SIG-M5 treated with dmso at 0.1 percent for 504 hours (cell line): ENCODE measurements around the gene TUBB6.

ENCODE experiments used
- DNase-seq: peaks from one replicate; lab custom pipeline; 2025; ENCODE audit not compliant: unreplicated experiment; lab: John Stamatoyannopoulos, UW

The TUBB6 gene

DNA sequence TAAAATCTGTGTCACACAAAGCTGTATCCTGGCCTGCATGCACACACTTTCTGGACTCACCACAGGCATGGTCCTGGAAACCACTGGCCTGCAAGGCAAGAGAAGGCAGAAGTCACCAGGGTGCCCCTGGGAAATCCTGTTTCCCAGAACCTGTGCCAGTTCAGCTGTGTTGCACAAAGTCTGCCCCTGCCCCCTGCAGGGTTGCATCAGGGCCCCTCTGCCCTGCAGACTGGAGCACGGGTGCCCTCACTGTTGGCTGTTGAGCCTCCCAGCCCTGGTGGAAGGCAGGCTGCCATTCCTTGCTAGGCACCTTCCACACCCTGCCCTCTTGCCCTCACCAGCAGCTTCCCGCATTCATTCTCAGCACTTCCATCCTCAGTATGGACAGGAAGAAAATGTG is 18.0 kb upstream of the TUBB6 start:
- DNase-seq: no peak

DNA sequence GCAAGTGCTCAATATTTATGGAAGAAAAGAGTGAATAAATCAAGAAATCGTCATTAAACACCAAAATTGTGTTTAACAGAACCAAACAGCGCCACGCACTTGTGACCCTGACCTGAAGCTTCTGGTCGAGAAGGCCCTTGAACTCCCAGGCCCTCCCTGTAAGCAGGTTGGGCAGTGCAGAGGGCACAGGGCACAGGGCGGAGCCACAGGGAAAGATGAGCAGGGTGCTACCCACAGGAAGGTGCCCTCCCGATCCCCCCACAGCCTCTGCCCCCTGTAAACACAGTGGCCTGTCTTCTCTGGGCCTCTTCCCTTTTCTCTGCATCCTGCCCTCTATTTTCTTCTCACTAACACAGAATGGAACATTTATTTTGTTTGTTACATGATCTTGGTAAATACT is 16.9 kb upstream of the TUBB6 start:
- no peak for DNase-seq

DNA sequence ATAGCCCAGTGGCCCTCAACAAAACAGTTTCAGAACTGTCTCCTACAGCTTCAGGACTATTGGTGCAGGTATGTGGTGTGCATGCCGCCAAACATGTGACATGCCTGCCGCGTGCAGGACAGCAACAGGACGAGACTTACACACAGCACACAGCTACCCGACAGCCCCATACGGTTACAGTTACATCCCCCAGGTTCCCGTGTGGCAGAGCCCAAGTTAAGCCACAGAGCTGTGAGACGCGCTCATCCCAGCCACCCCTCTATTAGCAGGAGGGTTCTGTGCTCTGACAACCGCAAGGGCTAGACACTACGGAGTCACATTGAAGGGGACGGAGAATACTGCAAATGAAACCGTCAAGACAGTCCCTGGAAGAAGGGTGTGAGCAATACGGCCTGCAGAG is 16.4 kb upstream of the TUBB6 start:
- no peak for DNase-seq

DNA sequence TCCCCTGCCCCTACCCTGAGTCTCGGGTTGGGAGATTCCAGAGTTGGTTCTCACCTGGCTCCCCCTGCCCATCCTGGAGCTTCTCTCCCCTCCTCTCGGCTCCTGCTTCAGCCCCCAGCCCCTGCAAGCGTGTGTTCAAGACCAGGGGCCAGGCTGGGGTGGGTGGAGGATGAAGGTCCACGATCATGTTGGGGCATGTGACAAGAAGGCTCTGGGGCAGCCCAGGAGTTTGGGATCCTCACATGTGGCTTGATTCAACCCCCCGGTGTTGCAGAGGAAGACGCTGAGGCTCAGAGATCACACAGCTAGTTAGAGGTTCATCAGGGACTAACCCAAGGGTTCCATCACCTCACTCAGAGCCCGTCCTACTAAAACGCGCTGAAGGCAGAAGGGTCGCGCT is 14.2 kb upstream of the TUBB6 start:
- no peak for DNase-seq

DNA sequence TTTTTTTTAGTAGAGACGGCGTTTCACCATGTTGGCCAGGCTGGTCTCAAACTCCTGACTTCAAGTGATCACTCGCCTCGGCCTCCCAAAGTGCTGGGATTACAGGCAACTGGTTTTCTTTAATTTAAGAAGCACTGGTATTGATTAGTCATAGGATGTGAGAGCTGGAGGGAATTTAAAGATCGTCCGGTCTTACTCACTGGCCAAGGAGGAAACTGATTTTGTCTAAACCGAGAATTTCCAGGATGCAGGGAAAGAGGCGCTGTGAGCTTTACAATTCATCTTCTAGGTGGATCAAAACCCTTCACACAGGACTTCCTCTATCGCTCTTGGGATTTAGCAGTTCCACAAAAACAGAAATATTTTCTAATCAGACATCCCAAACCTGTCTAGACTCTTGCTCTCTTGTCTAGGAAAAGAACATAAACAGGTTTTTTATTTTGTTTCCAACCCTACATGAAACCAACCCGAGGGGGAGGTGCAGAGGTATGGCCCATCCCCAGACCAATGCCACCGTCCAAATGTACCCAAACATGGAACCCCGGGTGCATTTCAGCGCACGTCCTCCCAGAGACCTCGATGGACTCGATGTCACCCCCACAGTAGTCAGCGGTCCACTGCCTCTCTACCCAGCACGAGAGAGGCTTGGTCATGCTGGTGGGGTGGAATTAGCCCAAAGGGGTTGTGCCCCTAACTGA is 12.5 kb upstream of the TUBB6 start:
- no peak for DNase-seq

DNA sequence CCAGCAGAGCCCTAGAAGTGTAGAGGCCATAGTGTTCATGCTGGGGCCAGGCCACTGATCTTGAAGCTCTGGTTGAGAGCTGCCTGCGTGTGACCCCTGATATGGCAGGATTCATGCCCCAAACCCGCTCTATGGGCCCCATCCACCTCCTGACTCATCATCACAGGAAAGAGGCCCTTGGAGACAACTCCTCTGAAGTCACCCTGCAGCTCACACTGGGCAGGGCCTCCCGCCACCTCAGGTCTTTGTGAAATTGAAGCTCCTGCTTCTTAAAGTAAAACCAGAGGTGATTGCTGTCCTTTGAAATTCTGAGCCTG is 12.0 kb upstream of the TUBB6 start:
- peak; percentile 45 for DNase-seq

DNA sequence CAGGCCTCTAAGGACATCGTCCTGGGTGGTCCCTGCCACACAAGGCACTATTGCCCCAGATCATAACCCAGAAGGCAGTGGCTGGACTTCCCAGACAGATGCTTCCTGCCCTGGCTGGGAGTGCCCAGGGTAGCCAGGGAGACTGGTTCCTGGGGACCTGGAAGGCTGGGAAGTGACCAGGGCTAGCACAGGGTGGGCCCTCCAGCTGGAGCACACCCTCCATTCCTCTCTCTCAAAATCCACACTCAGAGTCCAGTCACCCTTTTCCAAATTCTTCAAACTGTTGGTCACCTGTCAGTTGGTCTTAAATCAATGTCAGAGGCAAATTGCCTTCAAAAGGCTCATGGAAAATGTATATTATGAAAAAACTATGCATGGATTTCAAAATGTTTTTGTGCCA is 11.6 kb upstream of the TUBB6 start:
- DNase-seq: no peak

DNA sequence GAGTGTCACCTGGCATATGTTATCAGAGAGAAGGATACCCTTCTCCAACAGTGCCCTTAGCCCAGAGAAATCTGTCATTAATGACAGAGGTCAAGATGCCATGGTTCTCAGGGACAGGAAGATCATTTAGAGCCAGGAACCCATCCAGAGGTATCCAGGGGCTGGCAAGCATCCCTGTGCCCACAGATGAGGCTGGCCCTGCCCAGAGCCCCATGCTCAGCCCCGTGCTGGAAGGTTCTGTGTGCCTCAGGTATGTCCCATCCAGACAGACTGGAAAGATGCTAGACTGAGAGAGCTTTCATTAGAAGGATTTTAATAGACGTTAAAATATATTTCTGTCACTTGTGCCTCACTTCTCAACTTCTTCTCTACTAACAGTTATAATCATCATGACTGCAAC is 8.2 kb upstream of the TUBB6 start:
- DNase-seq: no peak

DNA sequence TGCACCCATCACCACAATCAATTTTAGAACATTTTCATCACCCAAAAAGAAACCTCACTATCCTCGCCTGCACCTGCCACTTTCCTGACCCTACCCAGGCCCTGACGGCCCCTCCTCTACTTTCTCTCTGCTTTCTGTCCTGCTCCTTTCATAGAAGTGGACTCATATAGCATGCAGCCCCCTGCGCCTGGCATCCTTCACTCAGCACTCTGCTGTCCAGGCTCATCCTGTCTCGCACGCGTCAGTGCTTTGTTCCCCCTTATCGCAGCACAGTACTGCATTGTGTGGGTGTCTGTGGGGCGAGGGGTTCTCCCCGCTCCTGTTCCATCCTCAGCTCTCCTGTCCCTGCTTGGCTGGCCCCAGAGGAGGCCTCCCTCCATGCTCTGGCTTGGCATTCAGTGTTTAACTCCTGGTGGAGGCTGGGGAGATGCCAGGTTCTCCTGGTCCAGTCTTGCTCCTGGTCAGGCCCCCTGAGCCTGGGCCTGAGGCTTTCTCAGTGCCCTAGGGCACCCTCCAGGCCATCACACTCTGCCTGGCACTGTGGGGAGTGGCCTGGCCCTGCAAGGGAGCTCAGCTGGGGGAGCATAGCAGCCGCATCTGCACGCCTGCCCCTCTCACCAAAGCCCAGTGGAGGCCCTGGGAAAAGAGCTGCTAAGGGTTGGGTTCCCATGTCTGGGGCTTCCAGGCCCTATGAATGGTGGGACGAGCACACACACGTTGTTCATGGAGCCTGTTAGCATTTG is 6.6 kb upstream of the TUBB6 start:
- DNase-seq: no peak

DNA sequence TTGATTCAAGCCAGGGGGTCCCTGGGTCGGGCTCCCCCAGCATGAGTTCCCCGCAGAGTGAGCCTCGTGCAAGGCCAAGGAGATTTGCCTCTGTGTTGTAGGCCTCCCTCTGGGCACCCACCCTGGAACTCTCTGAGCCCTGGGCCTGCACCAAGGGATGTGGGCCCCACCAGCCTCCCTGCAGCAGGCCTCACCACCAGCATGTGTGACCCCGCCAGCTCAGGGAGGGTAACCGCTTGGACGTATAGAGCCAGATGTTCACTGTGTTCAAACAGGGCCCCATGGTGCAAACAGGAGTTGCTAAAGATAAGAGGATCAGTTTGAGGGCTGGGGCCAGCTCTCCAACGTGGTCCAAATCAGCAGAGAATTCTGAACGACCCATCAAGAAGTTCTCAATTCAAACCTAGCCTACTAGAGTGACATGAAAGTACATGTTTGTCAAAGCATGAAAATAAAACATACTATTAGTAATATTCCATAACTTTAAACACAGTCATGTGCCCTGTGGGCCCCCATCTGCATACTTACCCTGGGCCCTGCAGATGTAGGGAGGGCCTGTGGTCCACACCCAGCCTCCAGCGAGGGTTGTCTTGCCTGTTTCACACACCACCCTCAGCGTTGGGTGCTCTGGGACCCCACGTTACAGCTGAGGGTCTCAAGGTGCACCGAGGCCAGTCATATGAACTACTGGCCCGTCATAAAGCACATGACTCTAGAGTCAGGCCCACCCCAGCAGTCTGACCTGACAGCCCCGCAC is 5.5 kb upstream of the TUBB6 start:
- DNase-seq: no peak

DNA sequence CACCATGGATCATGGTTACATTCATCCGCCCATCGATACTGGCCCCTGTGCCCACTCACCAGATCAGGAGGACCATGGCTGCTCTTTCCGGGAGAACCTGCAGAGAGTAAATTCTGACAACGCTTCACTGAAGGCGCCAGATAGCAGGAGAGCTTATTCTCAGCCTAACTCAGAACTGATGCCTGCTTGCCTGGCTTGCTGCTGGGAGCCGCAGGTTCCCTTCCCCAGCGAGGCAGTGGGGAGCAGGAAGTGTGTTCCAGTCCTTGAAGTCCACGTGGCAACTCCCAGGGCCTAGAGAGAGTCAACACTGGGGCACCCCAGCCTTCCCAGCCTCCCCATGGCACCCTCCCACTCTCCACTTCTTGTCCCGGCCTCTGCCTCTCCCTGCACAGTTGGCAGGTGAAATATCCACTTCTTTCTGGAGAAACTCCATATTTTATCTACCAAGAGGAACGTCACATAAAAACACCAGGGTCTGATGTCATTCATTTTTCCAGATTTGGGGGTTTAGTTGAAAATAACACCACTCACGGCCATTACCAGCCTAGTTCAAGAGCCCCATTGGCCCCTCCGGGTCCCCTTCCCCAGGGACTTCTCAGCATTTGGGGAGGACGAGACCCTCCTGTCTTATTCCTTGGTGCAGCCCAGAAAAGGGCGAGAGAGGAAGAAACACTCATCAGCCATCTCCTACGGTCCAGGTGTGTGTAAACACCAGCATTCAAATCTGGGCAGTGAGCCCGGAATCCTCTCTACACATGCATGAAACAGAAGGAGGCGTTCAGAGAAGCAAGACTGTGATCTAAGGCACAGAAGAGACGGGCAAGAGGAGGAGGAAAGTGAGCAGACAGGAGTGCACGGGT is 3.5 kb upstream of the TUBB6 start:
- no peak for DNase-seq

DNA sequence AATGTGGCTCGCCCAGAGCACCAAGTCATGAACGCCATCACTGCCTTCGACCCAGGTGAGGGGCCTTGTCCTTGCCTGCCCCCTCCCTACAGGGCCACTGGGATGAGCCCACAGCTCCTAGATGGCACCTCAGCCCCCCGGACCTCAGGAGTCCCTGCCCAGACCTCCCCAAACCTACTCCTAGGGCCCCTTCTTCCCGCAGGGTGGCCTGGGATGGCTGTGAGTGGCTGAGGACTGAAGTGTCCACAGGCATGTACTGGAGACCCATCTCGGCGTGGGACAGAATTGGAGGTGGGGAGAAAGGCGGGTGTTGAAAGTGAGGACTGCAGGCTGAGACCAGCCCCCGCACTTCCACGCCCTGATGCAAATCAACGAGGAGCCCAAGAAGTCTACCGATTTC is 2.8 kb upstream of the TUBB6 start:
- DNase-seq: no peak

DNA sequence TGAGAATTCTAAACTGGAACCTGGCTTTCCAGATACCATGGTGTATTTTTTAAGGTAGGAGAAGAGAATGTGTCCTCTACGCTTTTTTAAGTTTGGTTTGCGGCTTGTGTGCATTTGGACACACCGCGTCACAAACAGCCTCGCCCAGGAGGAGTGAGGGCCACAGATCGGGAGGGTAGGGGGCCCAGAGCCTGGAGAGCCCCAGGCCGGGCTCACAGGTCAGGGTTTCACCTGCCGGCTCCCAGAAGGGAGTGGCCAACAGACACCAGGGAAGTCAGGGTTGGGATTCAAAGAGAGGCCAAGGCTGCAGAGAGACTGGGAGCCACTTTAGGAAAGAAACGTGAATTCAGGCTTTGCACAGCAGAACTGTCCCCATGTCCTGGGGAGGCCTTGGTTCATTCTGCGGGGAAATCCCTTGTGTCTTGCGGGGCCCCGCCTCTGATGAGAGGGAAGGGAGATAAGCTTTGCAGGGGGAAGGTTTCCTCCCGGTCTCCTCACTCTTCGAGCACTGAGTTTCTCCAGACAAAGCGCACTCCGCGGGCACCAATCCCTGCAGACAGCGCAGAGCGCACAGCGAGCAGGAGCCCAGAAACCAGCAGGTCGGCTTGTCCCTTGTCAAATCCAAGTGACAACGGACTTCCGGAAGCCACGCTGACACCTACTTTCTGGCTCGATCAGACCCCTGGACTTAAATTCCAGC is 2.0 kb upstream of the TUBB6 start:
- DNase-seq: no peak

DNA sequence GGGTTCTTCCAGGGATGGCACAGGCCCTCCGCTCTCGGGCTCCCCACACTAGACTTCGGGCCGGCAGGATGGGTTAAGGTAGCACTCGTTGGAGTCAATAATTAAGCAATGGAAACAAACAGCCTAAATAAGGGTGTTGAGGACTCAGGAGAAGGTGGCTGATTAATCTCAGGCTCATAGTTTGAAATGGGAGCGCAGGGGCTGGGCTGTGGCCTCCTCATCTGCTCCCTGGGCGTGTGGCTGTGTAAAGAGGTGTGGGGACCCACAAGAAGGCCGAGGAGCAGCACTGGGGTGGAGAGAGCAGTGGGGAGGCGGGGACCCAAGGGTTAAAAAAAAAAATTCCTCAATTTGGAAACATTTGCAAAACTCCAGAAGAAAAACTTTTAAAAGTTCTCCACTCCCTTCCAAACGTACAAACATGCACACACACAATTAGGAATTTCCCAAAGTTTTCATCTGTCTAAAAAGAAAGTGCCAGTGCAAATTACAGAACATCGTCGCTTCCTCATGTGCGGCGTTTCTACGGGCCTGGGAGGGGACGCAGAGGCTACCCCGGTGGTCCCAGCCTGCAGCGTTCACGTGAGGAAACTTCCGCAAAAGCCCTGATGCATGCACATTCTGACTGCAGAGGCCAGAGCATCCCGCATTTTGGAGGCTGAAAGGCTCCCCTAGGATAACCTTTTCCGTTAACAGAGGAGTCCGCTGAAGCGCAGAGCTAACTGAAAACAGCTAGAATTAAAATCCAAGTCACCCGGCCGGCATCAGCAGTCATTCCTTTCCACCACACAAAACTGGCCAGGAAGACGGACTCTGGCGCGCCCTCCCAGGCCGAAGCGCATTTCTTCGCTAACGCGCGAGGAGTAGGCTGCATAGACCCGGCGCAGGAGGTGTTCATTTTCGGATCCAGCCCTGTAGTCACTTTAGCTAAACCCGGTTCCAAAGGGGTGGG is 1.0 kb upstream of the TUBB6 start:
- DNase-seq: peak; percentile 79

DNA sequence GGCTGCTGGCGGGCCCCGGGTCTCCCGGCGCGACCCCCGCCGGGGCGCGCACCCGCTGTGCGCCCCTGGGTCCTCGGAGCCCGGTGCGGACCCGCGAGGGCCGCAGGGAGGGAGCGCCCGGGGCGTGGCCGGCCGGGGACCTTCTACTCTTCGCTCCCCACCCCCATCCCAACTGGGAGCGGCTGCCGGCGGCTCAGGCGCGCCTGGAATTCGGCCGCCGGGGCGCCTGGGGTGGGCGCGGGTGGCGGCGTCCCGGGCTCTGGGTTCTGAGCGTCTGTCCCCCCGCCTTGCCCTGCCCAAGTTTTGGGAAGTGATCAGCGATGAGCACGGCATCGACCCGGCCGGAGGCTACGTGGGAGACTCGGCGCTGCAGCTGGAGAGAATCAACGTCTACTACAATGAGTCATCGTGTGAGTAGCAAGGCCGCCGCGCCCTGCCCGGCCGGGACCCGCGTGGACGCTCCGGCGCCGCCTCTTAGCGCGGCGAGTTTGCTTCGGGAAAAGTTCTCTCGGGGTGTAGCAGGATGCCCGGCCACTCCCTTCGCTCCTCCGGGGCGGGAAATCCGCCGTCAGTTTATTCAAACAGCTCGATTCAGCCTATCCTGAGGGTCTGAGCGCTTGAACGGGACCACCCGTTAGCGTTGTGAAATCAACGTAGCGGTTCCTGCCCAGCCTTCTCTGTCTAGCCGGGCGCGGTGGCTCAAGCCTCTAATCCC is 502 bp downstream of the TUBB6 start:
- peak; percentile 76 for DNase-seq

DNA sequence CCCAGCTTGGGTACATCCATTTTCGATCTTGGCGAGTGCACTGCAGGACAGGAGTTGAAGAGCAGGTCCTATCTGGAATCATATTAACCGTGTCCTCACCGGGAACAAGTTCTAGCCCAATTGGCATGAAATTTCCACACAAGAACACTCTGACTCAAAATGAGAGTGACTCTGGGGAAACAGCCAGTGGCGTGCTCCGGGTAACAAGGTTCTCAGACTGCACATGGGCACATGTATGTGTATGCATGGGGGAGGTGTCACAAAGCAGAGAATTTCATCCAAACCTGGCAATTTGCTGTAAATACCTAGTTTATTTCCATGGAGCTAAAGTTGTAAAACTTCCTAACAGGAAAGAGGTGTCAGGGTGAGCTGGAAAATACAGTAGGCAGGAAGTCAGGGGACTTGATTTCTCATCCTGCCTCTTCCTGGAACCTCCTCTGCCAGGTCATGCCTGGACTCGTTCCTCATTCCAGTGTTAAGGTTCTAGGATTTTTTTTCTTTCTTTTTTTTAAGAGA is 1.7 kb downstream of the TUBB6 start:
- peak; percentile 18 for DNase-seq

DNA sequence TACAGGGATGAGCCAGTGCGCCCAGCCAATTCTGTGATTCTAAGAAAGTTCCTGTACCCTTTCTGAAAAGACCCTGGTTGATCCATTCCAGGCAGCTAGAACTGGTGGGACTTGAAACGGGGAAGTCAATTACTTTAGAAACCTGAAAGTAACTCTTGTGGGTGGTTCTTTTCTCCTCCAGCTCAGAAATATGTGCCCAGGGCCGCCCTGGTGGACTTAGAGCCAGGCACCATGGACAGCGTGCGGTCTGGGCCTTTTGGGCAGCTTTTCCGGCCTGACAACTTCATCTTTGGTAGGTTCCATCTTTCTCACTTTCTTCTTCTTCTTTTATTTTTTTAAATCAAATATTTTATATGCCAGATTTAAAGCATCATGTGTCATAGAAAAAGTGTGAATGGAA is 2.7 kb downstream of the TUBB6 start:
- DNase-seq: peak; percentile 25

DNA sequence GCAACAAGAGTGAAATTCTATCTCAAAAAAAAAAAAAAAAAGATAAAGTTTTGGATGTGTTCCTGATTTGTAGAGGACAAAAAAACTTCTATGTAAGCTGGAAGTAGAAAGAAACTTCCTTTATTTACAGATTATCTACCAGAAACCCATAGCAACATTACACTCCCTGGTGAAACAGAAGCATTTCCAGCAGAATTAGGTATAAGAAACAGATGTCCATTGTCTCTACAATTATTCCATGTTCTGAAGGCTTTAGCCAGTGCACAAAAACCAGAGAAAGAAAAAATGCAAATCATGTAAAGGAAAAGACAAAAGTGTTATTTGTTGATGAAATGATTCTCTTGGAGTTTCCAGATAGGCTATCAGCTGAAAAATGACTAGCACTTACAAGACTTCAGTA is 4.9 kb downstream of the TUBB6 start:
- DNase-seq: no peak
